Esophagus squamous epithelium (tissue), 4 donors: Measurements from ENCODE around the gene PTPRD.

Experiments used
- CTCF ChIP-seq, 6 experiments: fragments of 450-650 bp in 4 of 6; fragments of 200-600 bp in 2 of 6; sonication (generic) in 2 of 6; IDR thresholded peaks; one replicate each; pipeline ENCODE4 v1.5.1; 2016 to 2019; ENCODE audit warnings: antibody characterized with exemption in 6 of 6, mild to moderate bottlenecking in 4 of 6, moderate library complexity in 4 of 6
- POLR2A ChIP-seq, 4 donors: fragments of 450-650 bp; IDR thresholded peaks; one replicate each; pipeline ENCODE4 v1.6.1; 2017; ENCODE audit warnings: antibody characterized with exemption in 4 of 4, mild to moderate bottlenecking in 4 of 4, moderate library complexity in 3 of 4

GRCh38 chr9:8613346-8613825, 1999.4 kb downstream of the PTPRD start:
- TF ChIP-seq CTCF (IDR thresholded peaks at IDR 0.05) = no peak
- TF ChIP-seq POLR2A (IDR thresholded peaks at IDR 0.05) = no peak
